GM19463 (cell line): ENCODE data around the gene DYNC2H1.

Source experiments
- ATAC-seq: cut with Tn5 transposase; IDR thresholded peaks from one replicate; pipeline ENCODE4 v1.9.1; 2021; ENCODE audit warnings: mild to moderate bottlenecking, moderate library complexity; ENCODE audit not compliant: unreplicated experiment

DYNC2H1 gene

GRCh38 chr11:103108933-103109817 is at the start of gene DYNC2H1:
Gene DYNC2H1 (plus strand): TSS chr11:103109426. CDS start chr11:103109575, 149 bp downstream.
- peak; percentile 100 for ATAC-seq

DNA sequence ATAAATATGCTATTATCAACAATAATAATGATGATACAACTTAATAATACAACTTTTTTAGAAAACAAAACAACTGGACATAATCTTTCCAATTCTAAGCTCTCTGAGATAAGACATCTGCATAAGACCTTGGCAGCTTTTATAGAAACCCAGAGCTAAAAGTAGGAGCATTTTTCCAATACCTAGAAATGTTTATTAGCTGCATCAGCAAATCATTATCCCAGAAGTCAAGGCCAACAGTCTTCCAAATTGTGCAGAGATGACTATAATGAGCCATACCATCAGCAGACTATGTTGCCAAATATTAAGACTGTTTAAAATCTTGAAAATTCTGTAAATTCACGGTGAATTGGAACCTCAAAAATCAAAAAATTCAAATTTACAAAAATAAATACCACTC is 47.6 kb upstream of the DYNC2H1 start:
- ATAC-seq: no peak

DNA sequence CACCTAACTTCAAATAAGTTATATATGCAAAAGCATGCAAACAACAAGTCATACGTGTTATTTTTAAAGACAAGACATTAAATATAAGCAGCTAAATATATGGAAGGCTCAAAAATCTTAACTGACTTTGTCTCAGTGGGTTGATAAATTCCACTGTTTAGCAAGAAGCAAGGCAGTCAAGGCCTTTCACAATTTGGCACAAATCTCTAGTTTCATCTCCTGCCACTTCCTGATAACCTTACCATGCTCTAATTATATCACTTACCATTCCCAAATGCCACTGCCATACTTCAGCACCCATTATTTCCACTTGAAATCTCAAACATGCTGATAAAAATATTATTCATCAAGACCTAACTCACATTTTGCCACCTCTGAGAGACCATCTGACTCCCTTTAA is 42.1 kb upstream of the DYNC2H1 start:
- no peak for ATAC-seq

- ATAC-seq: no peak
Observed at GRCh38 chr11:103069367-103069766, 39.9 kb upstream of the DYNC2H1 start.

GRCh38 chr11:103070142-103070541 is 39.1 kb upstream of the DYNC2H1 start:
- ATAC-seq: no peak

GRCh38 chr11:103071008-103071407 is 38.2 kb upstream of the DYNC2H1 start:
- ATAC-seq: no peak

DNA sequence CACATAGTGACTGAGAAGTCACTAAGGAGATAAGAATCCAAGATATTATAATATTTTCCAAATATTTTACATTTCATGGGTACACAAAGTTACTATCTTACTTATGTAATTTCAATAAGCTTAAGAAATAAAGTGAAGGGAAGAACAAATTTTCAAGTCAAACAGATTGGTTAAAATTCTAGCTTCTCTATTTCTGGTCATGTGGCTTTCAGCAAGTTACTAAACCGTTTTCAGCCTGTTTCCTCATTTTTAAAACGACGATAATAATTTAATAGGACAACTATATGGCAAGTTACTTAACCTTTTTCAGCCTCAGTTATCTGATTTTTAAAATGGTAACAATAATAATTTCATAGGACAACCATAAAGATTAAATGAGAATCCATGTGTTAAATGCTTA is 32.9 kb upstream of the DYNC2H1 start:
- no peak for ATAC-seq

GRCh38 chr11:103077554-103077953 is 31.7 kb upstream of the DYNC2H1 start:
- no peak for ATAC-seq

- no peak for ATAC-seq
Observed at GRCh38 chr11:103078710-103079109, 30.5 kb upstream of the DYNC2H1 start.

GRCh38 chr11:103079833-103080232 is 29.4 kb upstream of the DYNC2H1 start:
- no peak for ATAC-seq

DNA sequence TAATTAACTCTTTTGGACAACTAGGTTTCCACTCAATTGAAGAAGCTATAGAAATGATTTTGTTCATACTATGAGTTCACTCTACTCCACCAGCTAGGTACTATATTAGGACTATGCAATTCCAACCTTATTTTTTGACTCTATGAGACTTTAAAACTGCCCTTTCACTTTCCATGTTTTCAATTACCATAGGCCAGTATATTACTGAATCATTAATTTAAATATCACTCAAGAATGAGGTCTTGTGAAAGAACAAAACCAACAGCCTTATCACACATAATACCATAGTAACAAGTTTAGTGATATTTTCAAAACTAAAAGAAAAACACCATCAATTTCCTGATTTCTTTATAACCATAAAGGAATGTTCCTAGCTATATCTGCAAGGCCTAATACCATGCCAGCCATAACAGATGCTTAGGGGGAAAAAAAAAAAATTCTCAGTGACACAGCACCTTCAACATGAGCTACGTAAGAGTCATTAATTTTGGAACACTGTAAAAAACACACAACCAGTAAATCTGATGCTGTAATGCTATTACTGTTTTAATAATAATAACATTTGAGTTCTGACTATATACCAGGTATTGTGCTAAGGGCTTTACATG is 23.4 kb upstream of the DYNC2H1 start:
- no peak for ATAC-seq

DNA sequence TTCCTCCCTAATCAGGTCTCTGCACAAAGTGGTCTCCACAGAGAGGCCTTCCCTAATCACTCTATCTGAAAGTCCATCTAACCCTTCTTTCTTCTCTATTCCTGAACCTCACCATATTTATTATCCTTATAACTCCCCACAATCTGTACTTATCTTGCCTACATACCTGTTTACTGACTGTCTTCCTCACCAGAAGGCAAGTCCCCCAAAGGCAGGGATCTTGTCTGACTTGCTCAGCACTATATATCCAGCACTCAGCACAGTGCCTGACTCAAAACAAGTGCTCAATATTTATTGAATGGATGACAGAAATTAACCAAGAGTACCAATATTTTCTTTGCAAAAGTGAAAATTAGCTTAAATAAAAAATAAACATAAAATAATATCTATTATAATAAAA is 22.8 kb upstream of the DYNC2H1 start:
- ATAC-seq: no peak

GRCh38 chr11:103091064-103091800 is 18.0 kb upstream of the DYNC2H1 start:
- ATAC-seq: peak; percentile 34

GRCh38 chr11:103091801-103092524 is 17.3 kb upstream of the DYNC2H1 start, which contains the start of gene DCUN1D5:
Gene DCUN1D5 (minus strand): TSS chr11:103092160. CDS start chr11:103091872, 288 bp downstream.
- peak; percentile 99 for ATAC-seq

DNA sequence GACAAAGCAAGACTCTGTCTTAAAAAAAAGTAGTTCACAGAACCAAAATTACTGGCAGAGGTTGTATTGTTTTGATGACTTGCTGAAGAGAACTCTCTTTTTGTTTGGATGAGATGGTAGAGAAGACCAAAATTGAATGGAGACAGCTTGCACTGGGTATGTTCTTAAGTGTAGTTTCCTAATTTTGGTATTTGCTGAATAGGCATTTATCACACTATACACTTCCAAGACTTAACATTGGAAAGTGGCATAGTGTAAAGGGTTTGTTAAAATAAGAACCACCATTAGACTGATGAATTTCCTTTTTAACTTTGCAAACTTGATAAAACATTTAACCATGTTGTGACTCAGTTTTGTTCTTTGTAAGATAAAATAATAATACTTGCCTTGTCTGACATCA is 11.9 kb upstream of the DYNC2H1 start:
- ATAC-seq: no peak

- ATAC-seq: no peak
Observed at GRCh38 chr11:103109818-103110388, 677 bp downstream of the DYNC2H1 start.

- ATAC-seq: no peak
Observed at GRCh38 chr11:103110391-103110790, 1.2 kb downstream of the DYNC2H1 start.

DNA sequence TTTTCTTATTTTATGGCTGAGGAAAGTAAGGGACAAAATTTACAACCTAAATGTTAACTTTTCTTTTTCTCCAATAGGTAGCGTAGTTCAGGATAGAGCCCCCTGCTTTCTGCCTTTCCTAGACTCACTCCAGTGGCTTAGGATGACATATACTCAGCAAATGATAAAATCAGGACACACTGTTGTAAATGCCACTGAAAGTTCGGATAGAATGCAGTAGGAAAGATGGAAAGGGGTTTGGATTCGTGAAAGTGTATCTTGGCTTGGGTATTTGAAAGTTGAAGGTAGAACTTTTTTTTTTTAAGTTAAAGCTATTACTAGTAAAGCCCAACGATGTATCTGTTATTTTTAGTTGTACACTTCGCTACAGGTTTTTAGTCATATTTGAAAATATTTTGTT is 2.2 kb downstream of the DYNC2H1 start:
- no peak for ATAC-seq

- ATAC-seq: no peak
Observed at GRCh38 chr11:103112364-103112763, 3.1 kb downstream of the DYNC2H1 start.

DNA sequence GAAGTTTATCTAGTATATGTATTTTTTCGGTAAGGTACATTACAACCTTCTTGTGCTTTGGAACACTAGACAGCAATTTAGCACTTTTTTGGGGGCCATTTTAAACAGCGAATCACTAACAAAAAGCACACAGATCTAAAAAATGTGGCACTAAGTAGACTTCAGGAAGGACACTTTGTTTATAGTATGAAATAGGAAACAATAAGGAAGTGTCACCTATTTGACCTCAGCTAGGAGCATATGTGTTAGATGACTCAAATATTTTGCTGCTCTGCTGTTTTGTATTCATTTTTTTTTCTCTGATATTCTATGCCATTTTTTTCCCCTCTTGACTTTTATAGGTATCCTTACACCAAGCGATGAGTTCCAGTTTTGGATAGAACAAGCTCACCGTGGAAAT is 5.6 kb downstream of the DYNC2H1 start:
- ATAC-seq: no peak

GRCh38 chr11:103125462-103125861 is 16.2 kb downstream of the DYNC2H1 start:
- ATAC-seq: no peak
